SHP77 treated with DMSO at 0.1 percent for 48 hours (cell line): ENCODE data around the gene SDK1.

Source experiments
- DNase-seq: peaks from one replicate; lab custom pipeline; 2025; lab: John Stamatoyannopoulos, UW

Gene SDK1

DNA sequence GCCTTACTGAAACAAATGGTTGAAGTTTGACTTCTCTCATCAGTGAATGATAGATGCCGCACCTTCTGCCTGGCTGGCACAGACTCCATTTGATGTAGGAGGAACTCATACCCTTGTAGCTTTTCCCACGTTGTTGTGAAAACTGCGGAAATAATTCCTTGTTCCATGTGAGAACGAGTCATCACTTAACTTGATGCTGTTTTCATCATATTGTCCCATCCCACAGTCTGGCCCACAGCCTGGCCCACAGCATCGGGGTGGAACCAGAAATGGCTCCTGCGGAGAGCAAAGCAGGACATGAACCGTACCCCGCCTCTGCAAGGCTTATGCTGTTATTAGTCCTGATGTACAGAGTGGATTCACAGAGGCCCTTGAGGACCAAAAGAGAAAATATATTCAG, 587.0 kb downstream of the SDK1 start:
- DNase-seq = no peak

GRCh38 chr7:3892157-3892556, 591.1 kb downstream of the SDK1 start:
- no peak for DNase-seq

DNA sequence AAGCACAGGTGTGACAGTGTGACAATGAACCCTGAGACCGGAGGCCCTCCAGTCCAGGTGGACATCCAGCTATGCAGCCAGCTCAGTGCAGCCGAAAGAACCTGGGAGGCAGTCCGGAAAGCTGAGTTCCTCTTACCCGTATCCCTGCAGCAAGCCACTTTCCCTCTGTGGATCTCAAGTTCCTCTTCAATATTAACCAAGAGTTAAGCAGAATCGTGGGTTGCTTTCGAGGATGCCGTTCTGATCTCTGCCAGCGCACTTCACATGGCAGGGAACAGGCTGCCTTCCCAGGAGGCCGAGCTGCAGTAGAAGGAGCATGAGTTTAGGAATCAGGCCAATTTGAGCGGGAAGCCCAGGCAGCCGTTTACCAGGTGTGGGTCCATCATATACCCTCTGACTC, 591.6 kb downstream of the SDK1 start:
- DNase-seq = no peak

- no peak for DNase-seq
Observed at GRCh38 chr7:3893151-3893788, 592.2 kb downstream of the SDK1 start.

DNA sequence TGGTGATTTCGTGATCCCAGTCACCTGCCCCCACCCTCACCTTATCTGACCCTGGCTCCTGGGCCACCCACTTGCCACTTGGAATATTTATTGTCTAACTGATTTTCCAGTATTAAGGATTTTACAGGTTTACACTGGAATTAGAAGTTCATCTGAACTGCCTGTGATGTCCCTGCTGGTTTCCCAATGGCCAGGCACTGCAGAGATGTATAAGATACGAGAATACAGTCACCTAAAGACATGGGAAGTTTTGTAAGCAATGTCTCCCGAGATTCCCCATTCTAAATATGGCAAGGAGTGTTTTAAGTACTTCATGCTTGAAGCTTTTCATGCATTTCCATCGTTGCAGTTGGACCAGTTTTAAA, 592.7 kb downstream of the SDK1 start:
- DNase-seq = no peak

DNA sequence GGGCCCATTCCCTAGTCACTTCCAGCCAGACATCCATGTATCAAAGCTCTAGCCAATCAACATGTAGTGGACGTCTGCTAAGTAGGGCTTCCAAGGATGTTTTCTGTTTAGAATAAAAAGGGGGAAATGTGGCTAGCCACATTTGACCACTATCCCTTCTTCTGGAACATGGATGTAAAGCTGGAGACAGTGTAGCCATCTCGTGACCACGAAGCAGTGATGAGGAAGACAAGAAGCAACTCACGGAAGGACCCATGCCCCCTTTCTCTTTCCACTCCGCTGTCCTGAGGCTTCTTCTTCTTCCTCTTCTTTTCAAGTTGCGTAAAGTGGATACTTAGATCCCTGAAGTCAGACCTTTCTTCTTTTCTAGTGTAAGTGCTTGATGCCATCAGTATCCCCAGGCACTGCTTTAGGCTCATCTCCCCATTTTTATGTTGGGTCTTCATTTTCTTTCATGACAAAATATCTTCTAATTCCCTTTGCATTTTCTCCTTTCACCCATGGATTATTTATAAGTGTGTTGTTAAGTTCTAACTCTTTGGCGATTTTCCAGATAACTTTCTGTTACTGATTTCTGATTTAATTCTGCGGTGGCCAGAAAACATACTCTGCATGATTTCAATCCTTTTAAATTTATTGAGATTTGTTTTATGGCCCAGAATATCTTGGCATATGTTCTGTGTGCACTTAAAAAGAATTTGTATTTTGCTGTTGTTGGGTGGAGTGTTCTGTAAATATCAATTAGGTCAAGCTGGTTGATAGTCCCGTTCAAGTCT, 594.5 kb downstream of the SDK1 start:
- DNase-seq = no peak

DNA sequence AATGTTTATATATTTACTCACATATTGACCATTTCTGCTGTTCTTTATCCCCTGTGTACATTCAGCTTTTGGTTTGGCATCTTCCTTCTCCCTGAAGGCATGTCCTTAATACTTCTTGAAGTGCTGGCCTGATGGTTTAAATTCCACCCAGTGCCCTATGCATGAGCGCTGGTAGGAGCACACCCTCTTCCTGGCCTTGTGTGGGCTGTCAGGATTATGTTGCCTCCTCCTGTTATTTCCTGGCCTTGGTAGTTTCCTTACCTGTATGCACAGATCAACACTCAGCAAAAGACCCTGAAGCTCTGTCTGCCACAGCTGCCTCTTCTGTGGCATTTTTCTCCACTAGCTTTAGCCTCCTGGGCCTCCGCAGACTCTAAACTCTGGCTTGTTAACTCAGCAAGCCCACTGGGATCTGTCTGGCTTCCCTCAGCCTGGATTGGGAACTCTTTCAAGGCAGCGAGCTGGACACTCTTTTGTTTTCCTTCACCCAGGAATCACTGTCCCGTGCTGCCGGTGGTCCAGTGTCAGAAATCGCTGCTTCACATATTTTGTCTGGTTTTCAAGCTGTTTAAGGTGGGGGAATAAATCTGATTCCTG, 595.2 kb downstream of the SDK1 start:
- DNase-seq = no peak

- peak; percentile 36 for DNase-seq
Observed at GRCh38 chr7:3897430-3898372, 596.6 kb downstream of the SDK1 start.

- DNase-seq = no peak
Observed at GRCh38 chr7:3899559-3899991, 598.5 kb downstream of the SDK1 start.

DNA sequence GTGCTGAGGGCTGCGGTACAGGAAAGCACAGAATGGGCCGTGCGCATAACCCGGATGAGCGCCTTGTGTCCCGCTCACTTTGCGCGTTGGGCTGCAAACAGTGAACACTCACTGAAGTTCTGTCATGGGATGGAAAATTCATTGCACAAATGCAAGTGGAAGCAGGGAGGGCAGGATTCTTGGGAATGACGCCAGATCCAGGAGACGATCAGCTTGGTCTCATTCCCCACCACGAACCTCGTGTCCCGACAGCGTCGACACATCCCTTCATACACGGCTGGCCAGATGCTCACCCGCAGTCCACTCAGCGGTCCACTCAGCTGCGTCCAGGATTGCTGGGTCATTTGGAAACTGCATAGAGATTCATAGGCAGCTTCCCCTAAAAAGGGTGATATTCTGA, 607.1 kb downstream of the SDK1 start:
- DNase-seq = no peak

GRCh38 chr7:3909128-3909527, 608.1 kb downstream of the SDK1 start:
- no peak for DNase-seq

GRCh38 chr7:3910054-3910453, 609.0 kb downstream of the SDK1 start:
- no peak for DNase-seq

DNA sequence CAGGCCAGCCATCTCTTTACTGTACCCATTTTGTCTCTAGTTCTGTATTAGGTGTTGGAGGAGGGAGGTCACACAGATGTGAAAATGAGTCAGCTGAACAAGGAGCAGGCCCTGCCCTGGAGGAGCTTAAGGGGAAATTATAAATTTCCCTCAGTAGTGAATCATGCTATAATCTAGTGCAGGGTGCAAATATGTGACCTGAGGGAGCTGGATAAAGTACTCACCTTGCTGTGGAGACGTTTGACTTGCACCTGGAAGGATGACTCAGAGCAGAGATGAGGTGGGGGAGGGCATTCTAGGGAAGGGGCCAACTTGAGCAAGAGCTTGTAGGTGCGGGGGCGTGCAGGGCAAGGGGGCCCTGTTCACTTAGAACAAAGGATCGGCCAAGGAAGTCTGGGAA, 610.6 kb downstream of the SDK1 start:
- DNase-seq = no peak

DNA sequence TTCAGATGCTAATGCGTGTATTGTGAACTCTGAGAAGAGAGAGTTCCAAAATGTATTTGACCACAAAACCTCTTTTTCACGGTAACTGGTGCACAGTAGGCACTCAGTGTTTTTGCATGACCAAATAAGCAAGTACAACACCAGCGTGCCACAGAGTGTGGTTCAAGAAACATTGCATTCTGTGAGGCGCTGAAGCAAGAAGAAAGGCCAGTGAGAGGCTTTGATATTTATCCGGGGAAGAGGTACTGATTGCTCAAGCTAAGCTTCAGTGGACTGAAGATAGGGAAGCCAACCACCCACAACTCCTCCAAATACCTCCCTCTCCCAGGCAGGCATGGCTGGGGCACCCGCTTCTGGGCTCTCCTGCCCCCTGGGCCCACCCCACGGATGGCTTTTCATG, 611.2 kb downstream of the SDK1 start:
- DNase-seq = no peak

DNA sequence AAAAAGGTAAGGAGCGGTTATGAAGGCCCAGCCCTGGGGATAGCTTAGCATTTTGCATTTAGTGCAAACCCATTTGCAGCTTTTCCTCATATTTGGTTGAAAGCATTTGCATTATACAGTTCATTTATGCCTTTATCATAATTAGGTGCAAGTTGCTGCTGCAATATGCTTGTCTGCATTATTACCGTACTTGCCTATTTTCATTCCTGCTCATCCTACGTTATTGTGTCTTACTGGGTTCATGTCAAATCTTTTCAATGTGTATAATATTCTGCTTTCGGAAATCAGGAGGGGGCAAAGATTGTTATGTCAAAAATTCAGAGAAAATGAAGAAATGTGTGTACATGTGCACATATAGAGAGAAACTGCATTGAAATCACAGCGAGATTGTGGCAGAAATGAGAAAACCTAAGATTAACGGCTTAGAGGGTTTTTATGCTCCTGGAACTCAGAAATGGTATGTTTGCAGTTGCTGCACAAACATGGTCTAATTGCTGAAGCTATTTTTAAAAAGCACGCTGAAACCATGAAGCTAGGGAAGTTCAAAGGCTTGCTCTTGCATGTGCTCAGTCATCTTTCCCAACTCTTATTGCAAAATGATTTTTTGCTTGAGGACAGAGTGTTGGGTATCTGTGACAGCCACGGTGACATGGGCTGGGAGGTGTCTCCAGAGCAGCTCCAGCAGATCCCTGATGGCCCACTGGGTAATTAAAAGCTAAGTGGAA, 613.2 kb downstream of the SDK1 start:
- no peak for DNase-seq

GRCh38 chr7:3915337-3915878, 614.4 kb downstream of the SDK1 start:
- DNase-seq = no peak

DNA sequence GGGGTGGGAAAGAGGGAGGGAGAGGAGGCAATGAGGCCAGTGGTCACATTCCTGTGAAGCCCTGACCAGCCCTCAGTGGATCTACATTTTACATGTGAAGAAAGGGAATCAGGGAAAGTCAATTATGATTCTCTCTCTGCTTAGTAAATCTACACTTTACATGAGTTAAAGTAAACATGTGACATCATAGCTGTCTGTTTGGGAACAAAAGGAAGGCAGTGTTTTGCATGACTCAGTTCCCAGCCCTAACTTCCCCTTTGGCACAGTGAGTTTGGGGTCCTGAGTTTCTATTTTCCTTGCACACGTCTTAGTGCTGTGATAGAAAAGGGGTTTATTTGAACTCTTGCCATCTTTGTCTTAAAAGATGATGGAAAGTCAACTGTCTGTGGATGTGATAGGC, 615.1 kb downstream of the SDK1 start:
- peak; percentile 22 for DNase-seq

- DNase-seq = no peak
Observed at GRCh38 chr7:3917436-3917835, 616.4 kb downstream of the SDK1 start.

GRCh38 chr7:3918576-3918975, 617.5 kb downstream of the SDK1 start:
- no peak for DNase-seq

DNA sequence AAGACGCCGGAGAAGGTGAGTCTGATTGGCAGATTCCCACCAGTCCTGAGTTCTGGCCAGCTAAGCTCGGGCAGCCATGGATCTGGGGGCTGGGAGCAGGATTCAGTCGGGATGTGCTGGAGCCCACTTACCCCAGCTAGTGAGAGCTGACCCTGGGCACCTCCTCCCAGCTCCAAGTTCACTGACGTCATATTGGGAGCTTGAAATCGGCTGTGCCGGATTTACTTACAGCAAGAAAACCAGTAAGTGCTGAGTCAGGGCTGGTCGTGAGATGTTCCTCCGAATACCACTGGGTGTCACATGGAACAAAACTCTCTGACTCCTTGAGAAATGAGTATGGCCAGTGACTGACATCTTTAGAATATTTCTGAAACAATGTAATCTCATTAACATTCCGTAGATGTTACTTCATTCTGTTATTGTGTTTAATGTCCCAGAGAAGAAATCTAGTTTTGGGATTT, 621.2 kb downstream of the SDK1 start:
- DNase-seq = peak; percentile 30

- no peak for DNase-seq
Observed at GRCh38 chr7:3923307-3923918, 622.4 kb downstream of the SDK1 start.
